BLaER1 treated with 17β-estradiol and CSF1 and Interleukin-3, amounts not matched to agents 10 nM and 100 nM (cell line): ENCODE results near the gene SLC16A3.
"Not testable (repeated sequence)": the region's sequence is repeated elsewhere in the genome, so short reads cannot be mapped to it uniquely, and the experiment has no call there.

Experiments used
- H3K27ac ChIP-seq, 11 experiments: shearing (Covaris generic); formaldehyde crosslinking; 2 replicates each; pipeline ENCODE4 v1.8.1; 2022
- H3K27me3 ChIP-seq, 11 experiments: shearing (Covaris generic); formaldehyde crosslinking; 2 replicates each; pipeline ENCODE4 v1.8.1; 2022
- H3K36me3 ChIP-seq, 11 experiments: shearing (Covaris generic); formaldehyde crosslinking; 2 replicates each; pipeline ENCODE4 v1.8.1; 2022
- H3K4me1 ChIP-seq, 10 experiments: shearing (Covaris generic); formaldehyde crosslinking; 2 replicates each; pipeline ENCODE4 v1.8.1; 2022
- H3K4me2 ChIP-seq, 11 experiments: shearing (Covaris generic); formaldehyde crosslinking; 2 replicates each; pipeline ENCODE4 v1.8.1; 2022
- H3K4me3 ChIP-seq, 10 experiments: shearing (Covaris generic); formaldehyde crosslinking; 2 replicates each; pipeline ENCODE4 v1.8.1; 2022
- H3K9ac ChIP-seq, 11 experiments: shearing (Covaris generic); formaldehyde crosslinking; 2 replicates each; pipeline ENCODE4 v1.8.1; 2022
- H3K9me3 ChIP-seq, 11 experiments: shearing (Covaris generic); formaldehyde crosslinking; replicated peaks in 1 of 11; 2 replicates each; pipeline ENCODE4 v1.8.1; 2022
- H4K20me1 ChIP-seq, 11 experiments: shearing (Covaris generic); formaldehyde crosslinking; 2 replicates each; pipeline ENCODE4 v1.8.1; 2022
- Cebpa-rat ChIP-seq, 11 experiments: shearing (Covaris generic); IDR thresholded peaks; 2 replicates each; pipeline ENCODE4 v1.8.1; 2022

SLC16A3 gene

GRCh38 chr17:82247856-82248671 is 19.2 kb downstream of the SLC16A3 start:
- H3K9me3 ChIP-seq: no peaks in the 10 kb centered on the region
- peaks cover 44 to 69% (median 56%) of the 10 kb centered on the region in 10 experiments for H3K4me1 ChIP-seq
- H3K36me3 ChIP-seq: peaks cover 99 to 100% (median 100%) of the 10 kb centered on the region in 11 experiments
- TF ChIP-seq Cebpa-rat (IDR thresholded peaks at IDR 0.05): no peak
- H4K20me1 ChIP-seq: peaks cover 100% of the 10 kb centered on the region in 11 experiments
- H3K9ac ChIP-seq: peak overlapping the region; percentile 27 to 67 (median 45); a peak in 16 of 22 replicates
- no peak overlapping the region; a peak in 1 of 20 replicates for H3K4me3 ChIP-seq
- peak overlapping the region in 2 of 11 experiments; percentile 46 to 47; a peak in 2 of 22 replicates for H3K27ac ChIP-seq
- no peaks in the 10 kb centered on the region for H3K27me3 ChIP-seq
- peak overlapping the region; percentile 51 to 91 (median 72) for H3K4me2 ChIP-seq

- Histone ChIP-seq H3K4me1 (peaks cover 36 to 67% (median 54%) of the 10 kb centered on the region in 10 experiments), H3K9ac (peak overlapping the region in 7 of 11 experiments; percentile 23 to 67 (median 54); a peak in 9 of 22 replicates), H3K4me2 (peak overlapping the region; percentile 51 to 91 (median 72); a peak in 21 of 22 replicates), H3K4me3 (no peak overlapping the region), H4K20me1 (peaks cover 100% of the 10 kb centered on the region in 11 experiments), H3K9me3 (no peaks in the 10 kb centered on the region), H3K27ac (no peak overlapping the region), H3K36me3 (peaks cover 98 to 100% (median 100%) of the 10 kb centered on the region in 11 experiments), H3K27me3 (no peaks in the 10 kb centered on the region)
- no peak for TF ChIP-seq Cebpa-rat (IDR thresholded peaks at IDR 0.05)
Observed at GRCh38 chr17:82248815-82249674, 20.2 kb downstream of the SLC16A3 start.

GRCh38 chr17:82249896-82250581 is 21.2 kb downstream of the SLC16A3 start:
- peaks cover 97 to 100% (median 100%) of the 10 kb centered on the region in 11 experiments for H4K20me1 ChIP-seq

GRCh38 chr17:82250868-82251500 is 22.1 kb downstream of the SLC16A3 start:
- H4K20me1 ChIP-seq: peaks cover 97 to 100% (median 100%) of the 10 kb centered on the region in 11 experiments
- H3K36me3 ChIP-seq: peaks cover 93 to 100% (median 99%) of the 10 kb centered on the region in 11 experiments
- H3K4me2 ChIP-seq: peak overlapping the region in 2 of 11 experiments; percentile 5 to 14; a peak in 3 of 22 replicates
- TF ChIP-seq Cebpa-rat (IDR thresholded peaks at IDR 0.05): no peak
- no peak overlapping the region for H3K27ac ChIP-seq
- no peaks in the 10 kb centered on the region for H3K27me3 ChIP-seq
- H3K4me1 ChIP-seq: peaks cover 36 to 54% (median 50%) of the 10 kb centered on the region in 10 experiments
- H3K9ac ChIP-seq: peak overlapping the region in 2 of 11 experiments; percentile 26 to 44; a peak in 2 of 22 replicates
- H3K4me3 ChIP-seq: no peak overlapping the region
- peaks cover 0 to 8% (median 0%) of the 10 kb centered on the region in 11 experiments; a peak in 3 of 22 replicates for H3K9me3 ChIP-seq

More at GRCh38 chr17:82249896-82250581, 21.2 kb downstream of the SLC16A3 start:
- Histone ChIP-seq H3K4me3 (no peak overlapping the region), H3K4me2 (peak overlapping the region in 4 of 11 experiments; percentile 7 to 72 (median 13); a peak in 7 of 22 replicates), H3K27me3 (no peaks in the 10 kb centered on the region), H3K27ac (no peak overlapping the region), H3K9me3 (peaks cover 0 to 5% (median 0%) of the 10 kb centered on the region in 11 experiments; a peak in 3 of 22 replicates), H3K4me1 (peaks cover 36 to 63% (median 54%) of the 10 kb centered on the region in 10 experiments), H3K9ac (peak overlapping the region in 2 of 11 experiments; percentile 26 to 37; a peak in 5 of 22 replicates), H3K36me3 (peaks cover 93 to 100% (median 99%) of the 10 kb centered on the region in 11 experiments)
- no peak for TF ChIP-seq Cebpa-rat (IDR thresholded peaks at IDR 0.05)

GRCh38 chr17:82252511-82253178 is 23.8 kb downstream of the SLC16A3 start:
- no peak for TF ChIP-seq Cebpa-rat (IDR thresholded peaks at IDR 0.05)
- peaks cover 97 to 100% (median 100%) of the 10 kb centered on the region in 11 experiments for H4K20me1 ChIP-seq
- H3K4me2 ChIP-seq: no peak overlapping the region
- peaks cover 0 to 8% (median 0%) of the 10 kb centered on the region in 11 experiments; a peak in 3 of 22 replicates for H3K9me3 ChIP-seq
- no peak overlapping the region for H3K4me3 ChIP-seq
- peaks cover 93 to 100% (median 100%) of the 10 kb centered on the region in 11 experiments for H3K36me3 ChIP-seq
- H3K4me1 ChIP-seq: peaks cover 22 to 38% (median 35%) of the 10 kb centered on the region in 10 experiments
- no peak overlapping the region for H3K27ac ChIP-seq
- H3K27me3 ChIP-seq: no peaks in the 10 kb centered on the region
- no peak overlapping the region for H3K9ac ChIP-seq

GRCh38 chr17:82253179-82253544 is 24.3 kb downstream of the SLC16A3 start:
- no peak for TF ChIP-seq Cebpa-rat (IDR thresholded peaks at IDR 0.05)
- no peak overlapping the region for H3K27ac ChIP-seq
- no peak overlapping the region for H3K9ac ChIP-seq
- no peak overlapping the region for H3K4me3 ChIP-seq
- peaks cover 0 to 8% (median 0%) of the 10 kb centered on the region in 11 experiments; a peak in 3 of 22 replicates for H3K9me3 ChIP-seq
- no peak overlapping the region for H3K4me2 ChIP-seq
- peaks cover 93 to 100% (median 100%) of the 10 kb centered on the region in 11 experiments for H3K36me3 ChIP-seq
- peaks cover 97 to 100% (median 100%) of the 10 kb centered on the region in 11 experiments for H4K20me1 ChIP-seq
- no peaks in the 10 kb centered on the region for H3K27me3 ChIP-seq
- peaks cover 17 to 33% (median 29%) of the 10 kb centered on the region in 10 experiments for H3K4me1 ChIP-seq

GRCh38 chr17:82254096-82254495 is 25.3 kb downstream of the SLC16A3 start:
- Histone ChIP-seq H3K4me1 (peaks cover 7 to 23% (median 20%) of the 10 kb centered on the region in 10 experiments), H4K20me1 (peaks cover 97 to 100% (median 100%) of the 10 kb centered on the region in 11 experiments)
- not testable (repeated sequence) for H3K4me2 ChIP-seq

GRCh38 chr17:82254746-82255145 is 25.9 kb downstream of the SLC16A3 start:
- not testable (repeated sequence) for H3K9me3 ChIP-seq, H3K27ac ChIP-seq, H3K27me3 ChIP-seq, H3K4me2 ChIP-seq, H3K4me3 ChIP-seq, H3K9ac ChIP-seq
- Histone ChIP-seq H4K20me1 (peaks cover 97 to 100% (median 100%) of the 10 kb centered on the region in 11 experiments), H3K4me1 (peaks cover 6 to 17% (median 14%) of the 10 kb centered on the region in 10 experiments; a peak in 17 of 20 replicates), H3K36me3 (peaks cover 93 to 100% (median 100%) of the 10 kb centered on the region in 11 experiments)

More at GRCh38 chr17:82254096-82254495, 25.3 kb downstream of the SLC16A3 start:
- H3K4me3 ChIP-seq, H3K27ac ChIP-seq, H3K9me3 ChIP-seq, H3K9ac ChIP-seq, H3K27me3 ChIP-seq: not testable (repeated sequence)
- peaks cover 93 to 100% (median 100%) of the 10 kb centered on the region in 11 experiments for H3K36me3 ChIP-seq
